Activated naive CD8-positive, alpha-beta T cell (primary cell): Measurements from ENCODE around the gene ANO6.
A peak's percentile ranks its signal among the peaks of the same experiment; 100 is the strongest.
"Not testable (repeated sequence)": the region's sequence is repeated elsewhere in the genome, so short reads cannot be mapped to it uniquely, and the experiment has no call there.

Experiments used
- H3K27ac Mint-ChIP-seq: one replicate; pipeline ENCODE4 v1.8.0; 2021; ENCODE audit warnings: mixed read lengths
- H3K27me3 Mint-ChIP-seq: one replicate; pipeline ENCODE4 v1.8.0; 2021; ENCODE audit warnings: mixed read lengths
- H3K36me3 Mint-ChIP-seq: one replicate; pipeline ENCODE4 v1.8.0; 2021; ENCODE audit warnings: mixed read lengths
- H3K4me1 Mint-ChIP-seq: one replicate; pipeline ENCODE4 v1.8.0; 2021; ENCODE audit warnings: low read depth, mixed read lengths
- H3K4me3 Mint-ChIP-seq: one replicate; pipeline ENCODE4 v1.8.0; 2021; ENCODE audit warnings: mild to moderate bottlenecking, mixed read lengths
- H3K9me3 Mint-ChIP-seq: one replicate; pipeline ENCODE4 v1.8.0; 2021; ENCODE audit warnings: low read depth, mixed read lengths

ANO6 gene, protein sequence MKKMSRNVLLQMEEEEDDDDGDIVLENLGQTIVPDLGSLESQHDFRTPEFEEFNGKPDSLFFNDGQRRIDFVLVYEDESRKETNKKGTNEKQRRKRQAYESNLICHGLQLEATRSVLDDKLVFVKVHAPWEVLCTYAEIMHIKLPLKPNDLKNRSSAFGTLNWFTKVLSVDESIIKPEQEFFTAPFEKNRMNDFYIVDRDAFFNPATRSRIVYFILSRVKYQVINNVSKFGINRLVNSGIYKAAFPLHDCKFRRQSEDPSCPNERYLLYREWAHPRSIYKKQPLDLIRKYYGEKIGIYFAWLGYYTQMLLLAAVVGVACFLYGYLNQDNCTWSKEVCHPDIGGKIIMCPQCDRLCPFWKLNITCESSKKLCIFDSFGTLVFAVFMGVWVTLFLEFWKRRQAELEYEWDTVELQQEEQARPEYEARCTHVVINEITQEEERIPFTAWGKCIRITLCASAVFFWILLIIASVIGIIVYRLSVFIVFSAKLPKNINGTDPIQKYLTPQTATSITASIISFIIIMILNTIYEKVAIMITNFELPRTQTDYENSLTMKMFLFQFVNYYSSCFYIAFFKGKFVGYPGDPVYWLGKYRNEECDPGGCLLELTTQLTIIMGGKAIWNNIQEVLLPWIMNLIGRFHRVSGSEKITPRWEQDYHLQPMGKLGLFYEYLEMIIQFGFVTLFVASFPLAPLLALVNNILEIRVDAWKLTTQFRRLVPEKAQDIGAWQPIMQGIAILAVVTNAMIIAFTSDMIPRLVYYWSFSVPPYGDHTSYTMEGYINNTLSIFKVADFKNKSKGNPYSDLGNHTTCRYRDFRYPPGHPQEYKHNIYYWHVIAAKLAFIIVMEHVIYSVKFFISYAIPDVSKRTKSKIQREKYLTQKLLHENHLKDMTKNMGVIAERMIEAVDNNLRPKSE

DNA sequence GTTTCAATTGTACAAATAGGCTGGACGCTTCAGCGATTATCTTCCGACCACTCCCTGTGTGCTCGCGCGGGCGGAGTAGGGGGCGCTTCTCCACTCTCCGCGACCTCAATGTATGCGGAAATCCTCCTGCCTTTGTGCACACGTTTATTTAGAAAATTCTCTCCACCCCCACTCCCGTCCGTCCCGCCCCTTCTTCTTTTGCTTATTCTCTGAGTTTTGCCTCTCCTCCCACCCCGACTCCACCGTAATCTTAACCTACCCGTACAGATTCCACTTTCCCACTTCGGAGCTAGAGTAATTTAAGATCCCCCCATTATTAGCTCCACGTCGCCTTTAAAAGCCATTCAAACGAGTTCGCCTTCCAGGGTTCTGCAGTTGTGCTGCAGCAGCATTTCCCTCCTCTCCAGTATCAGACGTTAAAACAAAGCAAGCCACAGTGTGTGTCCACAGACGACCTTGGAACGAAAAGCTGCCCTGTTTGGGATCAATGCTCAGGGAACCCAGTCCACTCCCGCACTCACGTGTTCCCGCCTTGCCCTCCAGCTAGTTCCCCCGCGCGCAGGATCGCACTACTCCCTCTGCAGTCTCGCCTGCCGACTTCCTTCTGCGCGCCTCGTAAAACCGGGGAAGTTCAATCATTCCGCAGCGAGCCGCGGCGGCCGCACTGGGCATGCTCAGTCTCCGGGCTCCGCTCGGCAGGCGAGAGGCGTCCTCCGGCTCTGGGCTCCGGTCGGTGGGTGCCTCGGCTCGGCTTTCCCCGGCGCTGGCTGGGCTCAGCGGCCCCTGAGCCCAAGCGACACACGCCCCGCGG is at the start of gene ANO6:
ANO6 (plus strand) TSS at position 677 of the 811 bp plus-strand sequence. CDS start 227 bp downstream, outside the sequence.
- H3K4me3 Mint-ChIP-seq = peak within 1 kb of the TSS; percentile 95
- no peaks in the 10 kb centered on the region for H3K27me3 Mint-ChIP-seq
- H3K4me1 Mint-ChIP-seq = peaks cover 45% of the 10 kb centered on the region
- H3K36me3 Mint-ChIP-seq = no peaks in the 10 kb centered on the region
- H3K27ac Mint-ChIP-seq = peak within 1 kb of the TSS; percentile 95
- no peaks in the 10 kb centered on the region for H3K9me3 Mint-ChIP-seq

DNA sequence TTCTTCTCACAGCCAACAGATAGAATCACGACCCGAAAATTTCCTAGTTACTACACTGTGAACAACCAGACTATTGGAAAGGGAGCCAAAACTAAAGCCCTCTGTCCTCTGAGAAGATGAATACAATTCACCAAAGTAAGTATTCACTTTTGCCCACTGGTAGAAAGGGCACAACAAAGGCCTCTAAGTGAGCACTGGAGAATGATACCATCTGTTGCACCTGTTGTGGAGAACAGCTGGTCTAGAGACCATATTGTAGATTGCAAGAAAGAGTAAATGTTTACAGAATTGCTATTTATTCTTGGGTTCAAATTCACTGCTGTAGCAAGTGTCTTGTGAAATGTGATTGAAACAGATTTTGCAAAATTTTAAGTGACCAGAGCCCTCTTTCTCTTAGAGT is 46.9 kb upstream of the ANO6 start:
- H3K4me3 Mint-ChIP-seq = no peak overlapping the region
- no peaks in the 10 kb centered on the region for H3K9me3 Mint-ChIP-seq
- no peaks in the 10 kb centered on the region for H3K36me3 Mint-ChIP-seq
- peaks cover 1% of the 10 kb centered on the region for H3K27me3 Mint-ChIP-seq
- no peaks in the 10 kb centered on the region for H3K4me1 Mint-ChIP-seq
- H3K27ac Mint-ChIP-seq = no peak overlapping the region

DNA sequence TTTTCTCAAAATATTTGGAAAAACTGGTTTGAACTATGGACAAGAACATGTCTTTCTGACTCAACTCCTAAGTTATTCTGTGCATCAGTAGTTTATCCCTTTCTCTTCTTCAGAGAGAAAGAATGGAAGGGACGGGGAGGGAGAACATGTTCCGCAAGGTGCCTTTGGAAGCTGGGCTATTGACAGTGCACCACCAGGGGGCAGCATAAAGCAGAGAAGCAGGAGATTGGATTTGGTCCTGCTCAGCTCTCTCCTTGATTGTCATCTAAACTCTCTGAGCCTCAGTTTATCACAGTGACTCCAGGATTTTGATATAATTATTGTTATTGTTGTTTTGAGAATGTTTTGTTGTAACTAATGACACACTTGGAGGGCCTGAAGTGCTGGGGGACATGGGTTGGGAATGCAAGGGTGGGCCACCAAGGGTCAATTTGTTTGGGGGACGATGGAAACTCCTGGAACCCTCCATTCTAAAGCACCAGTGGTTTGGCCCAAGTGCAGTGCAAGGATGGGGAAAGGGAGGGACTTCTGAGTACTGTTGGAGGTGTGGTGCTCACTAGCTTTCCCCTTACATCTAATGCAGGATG is 45.3 kb upstream of the ANO6 start:
- Mint-ChIP-seq H3K4me1 (no peaks in the 10 kb centered on the region), H3K4me3 (no peak overlapping the region), H3K36me3 (peaks cover 6% of the 10 kb centered on the region), H3K9me3 (no peaks in the 10 kb centered on the region), H3K27me3 (no peaks in the 10 kb centered on the region), H3K27ac (no peak overlapping the region)

DNA sequence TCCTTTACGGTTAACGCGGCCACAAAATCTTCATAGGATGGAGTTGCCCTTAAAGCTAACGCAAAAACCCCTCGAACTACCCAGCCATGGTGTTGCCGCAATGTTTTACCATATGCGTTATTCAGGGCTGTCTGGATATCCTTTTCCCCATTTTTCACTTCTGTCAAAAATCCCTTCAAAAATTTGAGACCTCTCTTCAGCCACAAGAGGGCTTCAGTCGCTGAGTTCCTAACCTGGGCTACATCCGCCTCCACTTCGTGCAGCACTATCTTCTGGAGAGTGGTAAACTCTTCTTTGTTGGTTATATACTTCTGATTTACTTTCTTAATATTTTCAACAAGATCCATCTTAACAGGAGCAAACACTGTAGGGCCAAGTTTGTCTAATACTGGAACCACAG is 42.6 kb upstream of the ANO6 start:
- H3K27ac Mint-ChIP-seq, H3K9me3 Mint-ChIP-seq, H3K4me3 Mint-ChIP-seq, H3K27me3 Mint-ChIP-seq, H3K4me1 Mint-ChIP-seq: not testable (repeated sequence)
- peaks cover 23% of the 10 kb centered on the region for H3K36me3 Mint-ChIP-seq

DNA sequence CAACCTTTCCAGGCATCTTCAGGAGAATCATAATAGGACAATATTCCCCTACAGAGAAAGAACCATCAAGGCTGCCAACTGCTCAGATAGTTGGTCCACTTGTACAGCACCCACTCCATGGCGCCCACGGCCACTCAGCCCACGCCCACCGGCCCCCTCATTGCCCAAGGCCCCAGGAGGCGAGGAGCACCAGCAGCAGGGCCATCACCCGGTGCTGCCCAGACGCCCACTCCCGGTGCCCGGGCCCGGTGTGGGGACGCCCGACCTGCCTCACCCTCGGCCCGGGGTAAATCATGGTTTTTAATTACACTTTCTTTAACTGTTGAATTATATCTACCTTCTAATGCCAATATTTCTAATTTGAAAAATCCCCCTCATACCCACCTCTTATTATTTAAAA is 41.3 kb upstream of the ANO6 start:
- no peak overlapping the region for H3K4me3 Mint-ChIP-seq
- no peak overlapping the region for H3K27ac Mint-ChIP-seq
- no peaks in the 10 kb centered on the region for H3K27me3 Mint-ChIP-seq
- peaks cover 13% of the 10 kb centered on the region for H3K9me3 Mint-ChIP-seq
- no peaks in the 10 kb centered on the region for H3K4me1 Mint-ChIP-seq
- peaks cover 31% of the 10 kb centered on the region for H3K36me3 Mint-ChIP-seq

DNA sequence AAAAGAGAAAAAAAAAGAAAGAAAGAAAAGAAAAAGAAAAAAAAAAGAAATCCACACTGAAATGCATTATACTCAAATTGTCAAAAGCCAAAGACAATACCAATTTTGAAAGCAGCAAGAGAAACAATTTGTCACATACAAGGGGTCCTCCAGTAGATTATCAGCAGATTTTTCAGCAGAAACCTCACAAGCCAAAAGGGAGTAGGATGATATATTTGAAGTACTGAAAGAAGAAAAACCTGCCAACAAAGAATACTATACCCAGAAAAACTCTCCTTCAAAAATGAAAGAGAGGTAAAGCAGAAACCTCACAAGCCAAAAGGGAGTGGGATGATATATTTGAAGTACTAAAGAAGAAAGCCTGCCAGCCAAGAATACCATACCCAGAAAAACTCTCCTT is 37.1 kb upstream of the ANO6 start:
- H3K4me3 Mint-ChIP-seq = no peak overlapping the region
- peaks cover 34% of the 10 kb centered on the region for H3K36me3 Mint-ChIP-seq
- H3K27me3 Mint-ChIP-seq = no peaks in the 10 kb centered on the region
- H3K9me3 Mint-ChIP-seq = peaks cover 13% of the 10 kb centered on the region
- no peaks in the 10 kb centered on the region for H3K4me1 Mint-ChIP-seq
- H3K27ac Mint-ChIP-seq = no peak overlapping the region

DNA sequence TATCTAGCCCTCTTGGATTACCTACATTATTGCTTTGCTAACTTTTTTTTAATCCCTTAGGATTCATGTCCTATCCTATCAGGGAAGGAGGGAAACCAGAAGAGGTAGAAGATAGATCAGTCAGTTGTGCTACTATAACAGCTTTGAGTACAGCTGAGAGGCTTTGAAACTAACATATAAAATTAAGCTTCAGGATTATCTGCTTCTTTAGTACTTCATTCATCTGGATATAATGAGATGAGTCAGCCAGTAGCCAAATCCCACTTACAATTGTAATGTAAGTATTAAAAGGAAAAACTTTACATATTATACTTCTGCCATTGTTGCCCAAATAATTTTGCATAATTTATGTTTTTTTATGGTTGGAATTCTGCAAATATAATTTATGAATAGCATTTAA is 33.4 kb upstream of the ANO6 start:
- H3K4me3 Mint-ChIP-seq = no peak overlapping the region

DNA sequence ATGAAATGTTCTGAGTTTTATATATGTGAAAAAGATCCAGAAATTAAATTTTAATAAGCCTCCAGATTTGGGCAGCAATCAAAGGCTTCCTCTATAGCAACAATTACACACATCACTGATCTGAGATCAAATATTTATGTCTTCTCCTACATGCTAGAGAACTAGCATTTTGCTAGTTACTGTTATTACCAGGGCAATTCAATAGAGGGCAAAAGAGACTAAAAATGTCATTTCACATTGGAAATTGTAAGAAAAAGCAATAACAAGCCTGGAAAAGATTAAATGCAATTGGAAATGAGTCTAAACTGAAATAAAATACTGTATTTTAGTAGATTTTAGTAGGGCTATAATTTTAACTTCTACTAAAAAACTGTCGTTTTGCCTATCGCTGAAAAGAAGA is 32.6 kb upstream of the ANO6 start:
- peaks cover 5% of the 10 kb centered on the region for H3K9me3 Mint-ChIP-seq
- no peak overlapping the region for H3K4me3 Mint-ChIP-seq
- H3K27me3 Mint-ChIP-seq = no peaks in the 10 kb centered on the region
- H3K4me1 Mint-ChIP-seq = no peaks in the 10 kb centered on the region
- H3K36me3 Mint-ChIP-seq = peaks cover 18% of the 10 kb centered on the region
- H3K27ac Mint-ChIP-seq = no peak overlapping the region

More for the DNA sequence above, 33.4 kb upstream of the ANO6 start:
- H3K9me3 Mint-ChIP-seq = peaks cover 12% of the 10 kb centered on the region
- H3K36me3 Mint-ChIP-seq = peaks cover 21% of the 10 kb centered on the region
- no peak overlapping the region for H3K27ac Mint-ChIP-seq
- no peaks in the 10 kb centered on the region for H3K27me3 Mint-ChIP-seq
- H3K4me1 Mint-ChIP-seq = no peaks in the 10 kb centered on the region

DNA sequence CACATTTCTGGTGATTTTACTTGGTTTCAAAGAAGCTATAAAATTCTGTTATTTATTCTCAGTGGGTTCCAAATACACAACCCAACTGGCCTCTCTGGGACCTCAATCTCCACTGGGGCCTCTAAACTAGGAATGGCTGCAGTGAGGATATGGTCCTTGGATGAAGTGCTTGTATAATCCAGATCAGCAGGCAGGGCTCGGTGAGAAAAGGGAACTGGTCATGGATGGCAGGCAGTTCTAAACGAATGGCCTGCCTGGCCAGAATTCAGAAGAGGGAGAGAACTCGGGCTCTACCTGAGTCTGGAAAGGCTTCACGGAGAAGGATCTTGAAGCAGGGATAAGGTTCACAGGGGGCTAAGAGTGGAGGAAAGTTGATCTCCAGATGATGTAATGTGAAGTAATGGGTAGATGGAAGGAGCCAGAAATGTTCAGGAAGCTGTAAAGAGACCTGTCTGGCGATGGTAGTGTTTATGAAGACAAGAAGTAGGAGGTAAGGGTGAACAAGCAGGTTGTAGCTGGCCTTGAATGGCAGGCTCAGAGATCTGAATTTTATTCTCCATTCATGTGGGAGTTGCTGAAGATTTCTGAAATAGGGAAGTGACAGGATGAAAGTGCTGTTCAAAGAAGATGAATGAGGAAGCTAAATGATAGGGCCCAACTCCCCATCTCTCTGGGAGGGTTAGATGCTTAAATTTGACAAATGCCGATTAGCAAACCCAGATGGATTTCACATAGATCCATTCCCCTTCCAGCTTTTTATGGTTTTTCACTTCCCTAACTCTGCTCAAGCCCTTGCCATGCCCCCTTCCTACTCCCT is 31.5 kb upstream of the ANO6 start:
- Mint-ChIP-seq H3K9me3 (no peaks in the 10 kb centered on the region), H3K4me1 (no peaks in the 10 kb centered on the region), H3K36me3 (peaks cover 15% of the 10 kb centered on the region), H3K27ac (no peak overlapping the region), H3K4me3 (no peak overlapping the region), H3K27me3 (no peaks in the 10 kb centered on the region)

DNA sequence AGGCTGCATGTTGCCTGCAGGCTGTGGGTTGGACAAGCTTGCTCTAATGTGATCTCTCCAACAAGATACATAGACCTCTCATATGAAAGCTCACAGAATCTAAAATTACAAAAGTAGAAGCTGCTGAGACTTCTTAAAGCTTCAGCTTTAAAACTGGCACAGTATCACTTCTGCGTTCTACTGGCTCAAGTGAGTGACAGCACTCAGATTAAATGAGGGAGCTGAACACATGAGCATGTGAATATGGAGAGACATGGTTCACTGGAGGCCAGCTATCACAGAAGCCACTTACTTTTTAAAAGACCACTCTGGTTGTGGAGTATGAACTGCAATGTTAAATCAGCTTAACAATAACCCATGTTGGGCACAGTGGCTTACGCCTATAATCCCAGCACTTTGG is 29.1 kb upstream of the ANO6 start:
- peaks cover 16% of the 10 kb centered on the region for H3K36me3 Mint-ChIP-seq
- H3K27me3 Mint-ChIP-seq = no peaks in the 10 kb centered on the region
- H3K9me3 Mint-ChIP-seq = no peaks in the 10 kb centered on the region
- peaks cover 4% of the 10 kb centered on the region for H3K4me1 Mint-ChIP-seq
- no peak overlapping the region for H3K27ac Mint-ChIP-seq
- H3K4me3 Mint-ChIP-seq = no peak overlapping the region

DNA sequence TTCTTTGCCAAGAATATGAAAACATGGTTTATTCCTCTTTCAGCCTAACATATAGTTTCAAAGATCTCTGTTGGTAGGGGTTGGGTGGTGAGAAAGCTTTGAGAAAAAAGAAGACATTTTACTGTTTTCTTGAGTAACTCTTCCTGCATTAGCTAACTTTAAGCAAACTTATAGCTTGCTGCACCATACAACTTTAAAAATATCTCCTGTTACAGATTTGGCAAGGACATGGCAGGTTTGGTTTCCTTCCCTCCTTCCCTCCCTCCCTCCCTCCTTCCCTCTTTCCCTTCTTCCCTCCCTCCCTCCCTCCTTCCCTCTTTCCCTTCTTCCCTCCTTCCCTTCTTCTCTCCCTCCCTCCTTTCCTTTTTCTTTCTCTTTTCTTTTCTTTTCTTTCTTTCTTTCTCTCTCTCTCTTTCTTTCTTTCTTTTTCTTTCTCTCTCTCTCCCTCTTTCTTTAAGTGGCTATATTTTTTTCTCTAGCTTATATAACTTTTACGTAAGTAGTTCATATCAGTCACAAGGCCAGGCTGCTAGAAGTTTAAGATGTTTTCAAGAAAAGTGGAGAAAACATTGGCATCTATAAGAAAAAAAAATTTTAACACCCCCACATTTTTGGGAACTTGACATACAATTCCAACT is 26.0 kb upstream of the ANO6 start:
- Mint-ChIP-seq H3K4me3 (no peak overlapping the region), H3K9me3 (no peaks in the 10 kb centered on the region), H3K27me3 (no peaks in the 10 kb centered on the region), H3K36me3 (peaks cover 16% of the 10 kb centered on the region), H3K27ac (no peak overlapping the region), H3K4me1 (peaks cover 12% of the 10 kb centered on the region)

DNA sequence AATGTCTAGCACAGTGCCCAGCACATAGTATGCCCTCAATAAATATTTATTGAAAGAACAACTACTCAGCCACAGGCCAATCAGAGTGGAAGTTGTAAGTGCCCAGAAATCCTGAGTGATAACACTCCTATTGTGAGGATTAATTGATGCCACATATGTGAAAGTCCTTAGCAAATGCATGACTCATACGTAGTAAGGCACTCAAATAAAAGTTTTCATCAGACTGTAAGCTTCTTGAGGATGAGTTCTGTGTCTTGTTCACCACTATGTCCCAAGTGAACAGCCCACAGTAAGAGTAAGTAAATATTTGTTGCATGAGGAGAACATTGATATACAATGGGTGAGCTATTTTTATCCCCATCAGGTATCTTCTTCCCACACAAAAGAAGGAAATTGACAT is 24.7 kb upstream of the ANO6 start:
- H3K4me3 Mint-ChIP-seq = no peak overlapping the region
- peaks cover 16% of the 10 kb centered on the region for H3K36me3 Mint-ChIP-seq
- no peaks in the 10 kb centered on the region for H3K9me3 Mint-ChIP-seq
- H3K27ac Mint-ChIP-seq = no peak overlapping the region
- peaks cover 12% of the 10 kb centered on the region for H3K4me1 Mint-ChIP-seq
- H3K27me3 Mint-ChIP-seq = no peaks in the 10 kb centered on the region

DNA sequence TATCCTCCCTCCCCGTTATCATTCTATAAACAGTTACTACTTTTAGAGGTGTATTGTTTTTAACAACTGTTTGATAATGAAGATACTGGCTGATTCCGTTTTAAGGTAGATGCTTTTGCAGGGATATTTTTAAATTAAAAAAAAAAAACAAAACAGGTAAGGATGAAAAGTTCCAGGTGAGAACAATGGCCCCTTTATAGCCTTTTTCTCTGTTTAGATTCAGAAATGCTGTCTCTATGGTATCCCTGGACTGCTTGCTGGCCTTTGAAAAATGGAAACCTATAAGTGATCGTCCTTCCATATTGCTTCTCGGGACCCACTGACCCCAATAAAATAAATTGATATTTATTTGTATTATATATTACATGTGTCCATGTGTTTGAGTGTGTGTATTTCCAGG is 23.2 kb upstream of the ANO6 start:
- Mint-ChIP-seq H3K9me3 (no peaks in the 10 kb centered on the region), H3K36me3 (peaks cover 11% of the 10 kb centered on the region), H3K27ac (no peak overlapping the region), H3K27me3 (no peaks in the 10 kb centered on the region), H3K4me3 (no peak overlapping the region), H3K4me1 (peaks cover 12% of the 10 kb centered on the region)
